ENCODE results near the gene UIMC1.

The UIMC1 gene

GRCh38 chr5:176866707-176867310 lies 139.8 kb downstream of the UIMC1 start:
- H3K9me3 ChIP-seq (ENCODE audit: control insufficient read depth in 2 of 2, low read length in 2 of 2), result no peaks in the 10 kb centered on the region
- H3K27me3 ChIP-seq (ENCODE audit: control insufficient read depth in 2 of 2, insufficient read depth in 2 of 2, low read length in 2 of 2), result peaks cover 4 to 12% of the 10 kb centered on the region in 2 donors
- H3K36me3 ChIP-seq (ENCODE audit: control insufficient read depth in 2 of 2, insufficient read depth in 2 of 2, low read length in 2 of 2), result no peaks in the 10 kb centered on the region
- H3K4me1 ChIP-seq (ENCODE audit: control insufficient read depth in 2 of 2, insufficient read depth in 2 of 2, low read length in 2 of 2), result no peaks in the 10 kb centered on the region
- no peak overlapping the region for H3K27ac ChIP-seq (ENCODE audit: low read depth in 2 of 2, low read length in 2 of 2)
- H3K9ac ChIP-seq (ENCODE audit: low read depth in 1 of 2, low read length in 2 of 2), result no peak overlapping the region
- H3K4me3 ChIP-seq (ENCODE audit: low read length in 2 of 2), result no peak overlapping the region

GRCh38 chr5:176865964-176866363 lies 140.6 kb downstream of the UIMC1 start:
- peaks cover 4 to 12% of the 10 kb centered on the region in 2 donors for H3K27me3 ChIP-seq (ENCODE audit: control insufficient read depth in 2 of 2, insufficient read depth in 2 of 2, low read length in 2 of 2)

GRCh38 chr5:176864755-176865154 lies 141.8 kb downstream of the UIMC1 start:
- Histone ChIP-seq H3K4me1 (ENCODE audit: control insufficient read depth in 2 of 2, insufficient read depth in 2 of 2, low read length in 2 of 2) (no peaks in the 10 kb centered on the region), H3K9ac (ENCODE audit: low read depth in 1 of 2, low read length in 2 of 2) (no peak overlapping the region), H3K27ac (ENCODE audit: low read depth in 2 of 2, low read length in 2 of 2) (no peak overlapping the region), H3K9me3 (ENCODE audit: control insufficient read depth in 2 of 2, low read length in 2 of 2) (no peaks in the 10 kb centered on the region), H3K4me3 (ENCODE audit: low read length in 2 of 2) (no peak overlapping the region), H3K27me3 (ENCODE audit: control insufficient read depth in 2 of 2, insufficient read depth in 2 of 2, low read length in 2 of 2) (peaks cover 4 to 12% of the 10 kb centered on the region in 2 donors), H3K36me3 (ENCODE audit: control insufficient read depth in 2 of 2, insufficient read depth in 2 of 2, low read length in 2 of 2) (no peaks in the 10 kb centered on the region)

More at GRCh38 chr5:176865964-176866363, 140.6 kb downstream of the UIMC1 start:
- no peak overlapping the region for H3K9ac ChIP-seq (ENCODE audit: low read depth in 1 of 2, low read length in 2 of 2)
- H3K36me3 ChIP-seq (ENCODE audit: control insufficient read depth in 2 of 2, insufficient read depth in 2 of 2, low read length in 2 of 2), result no peaks in the 10 kb centered on the region
- no peak overlapping the region for H3K27ac ChIP-seq (ENCODE audit: low read depth in 2 of 2, low read length in 2 of 2)
- no peak overlapping the region for H3K4me3 ChIP-seq (ENCODE audit: low read length in 2 of 2)
- no peaks in the 10 kb centered on the region for H3K4me1 ChIP-seq (ENCODE audit: control insufficient read depth in 2 of 2, insufficient read depth in 2 of 2, low read length in 2 of 2)
- no peaks in the 10 kb centered on the region for H3K9me3 ChIP-seq (ENCODE audit: control insufficient read depth in 2 of 2, low read length in 2 of 2)

- Histone ChIP-seq H3K27me3 (ENCODE audit: control insufficient read depth in 2 of 2, insufficient read depth in 2 of 2, low read length in 2 of 2) (peaks cover 4 to 12% of the 10 kb centered on the region in 2 donors), H3K36me3 (ENCODE audit: control insufficient read depth in 2 of 2, insufficient read depth in 2 of 2, low read length in 2 of 2) (no peaks in the 10 kb centered on the region), H3K9ac (ENCODE audit: low read depth in 1 of 2, low read length in 2 of 2) (no peak overlapping the region), H3K4me3 (ENCODE audit: low read length in 2 of 2) (no peak overlapping the region), H3K27ac (ENCODE audit: low read depth in 2 of 2, low read length in 2 of 2) (no peak overlapping the region), H3K9me3 (ENCODE audit: control insufficient read depth in 2 of 2, low read length in 2 of 2) (no peaks in the 10 kb centered on the region), H3K4me1 (ENCODE audit: control insufficient read depth in 2 of 2, insufficient read depth in 2 of 2, low read length in 2 of 2) (no peaks in the 10 kb centered on the region)
Observed at GRCh38 chr5:176863765-176864098, 142.8 kb downstream of the UIMC1 start.

- H3K9ac ChIP-seq (ENCODE audit: low read depth in 1 of 2, low read length in 2 of 2), result no peak overlapping the region
- no peaks in the 10 kb centered on the region for H3K9me3 ChIP-seq (ENCODE audit: control insufficient read depth in 2 of 2, low read length in 2 of 2)
- H3K4me1 ChIP-seq (ENCODE audit: control insufficient read depth in 2 of 2, insufficient read depth in 2 of 2, low read length in 2 of 2), result no peaks in the 10 kb centered on the region
- no peak overlapping the region for H3K27ac ChIP-seq (ENCODE audit: low read depth in 2 of 2, low read length in 2 of 2)
- H3K36me3 ChIP-seq (ENCODE audit: control insufficient read depth in 2 of 2, insufficient read depth in 2 of 2, low read length in 2 of 2), result no peaks in the 10 kb centered on the region
- peaks cover 7 to 12% of the 10 kb centered on the region in 2 donors for H3K27me3 ChIP-seq (ENCODE audit: control insufficient read depth in 2 of 2, insufficient read depth in 2 of 2, low read length in 2 of 2)
- H3K4me3 ChIP-seq (ENCODE audit: low read length in 2 of 2), result no peak overlapping the region
Observed at GRCh38 chr5:176863041-176863764, 143.4 kb downstream of the UIMC1 start.

GRCh38 chr5:176862330-176862995 lies 144.1 kb downstream of the UIMC1 start:
- no peaks in the 10 kb centered on the region for H3K4me1 ChIP-seq (ENCODE audit: control insufficient read depth in 2 of 2, insufficient read depth in 2 of 2, low read length in 2 of 2)
- H3K36me3 ChIP-seq (ENCODE audit: control insufficient read depth in 2 of 2, insufficient read depth in 2 of 2, low read length in 2 of 2), result no peaks in the 10 kb centered on the region
- no peaks in the 10 kb centered on the region for H3K9me3 ChIP-seq (ENCODE audit: control insufficient read depth in 2 of 2, low read length in 2 of 2)
- H3K27ac ChIP-seq (ENCODE audit: low read depth in 2 of 2, low read length in 2 of 2), result no peak overlapping the region
- H3K27me3 ChIP-seq (ENCODE audit: control insufficient read depth in 2 of 2, insufficient read depth in 2 of 2, low read length in 2 of 2), result peaks cover 8 to 12% of the 10 kb centered on the region in 2 donors
- no peak overlapping the region for H3K9ac ChIP-seq (ENCODE audit: low read depth in 1 of 2, low read length in 2 of 2)
- H3K4me3 ChIP-seq (ENCODE audit: low read length in 2 of 2), result no peak overlapping the region

GRCh38 chr5:176861276-176861675 lies 145.3 kb downstream of the UIMC1 start:
- Histone ChIP-seq H3K9me3 (ENCODE audit: control insufficient read depth in 2 of 2, low read length in 2 of 2) (no peaks in the 10 kb centered on the region), H3K9ac (ENCODE audit: low read depth in 1 of 2, low read length in 2 of 2) (no peak overlapping the region), H3K27me3 (ENCODE audit: control insufficient read depth in 2 of 2, insufficient read depth in 2 of 2, low read length in 2 of 2) (peaks cover 6 to 12% of the 10 kb centered on the region in 2 donors), H3K27ac (ENCODE audit: low read depth in 2 of 2, low read length in 2 of 2) (no peak overlapping the region), H3K4me3 (ENCODE audit: low read length in 2 of 2) (no peak overlapping the region), H3K36me3 (ENCODE audit: control insufficient read depth in 2 of 2, insufficient read depth in 2 of 2, low read length in 2 of 2) (no peaks in the 10 kb centered on the region), H3K4me1 (ENCODE audit: control insufficient read depth in 2 of 2, insufficient read depth in 2 of 2, low read length in 2 of 2) (no peaks in the 10 kb centered on the region)

GRCh38 chr5:176860381-176860780 lies 146.2 kb downstream of the UIMC1 start:
- H3K4me3 ChIP-seq (ENCODE audit: low read length in 2 of 2), result no peak overlapping the region
- H3K4me1 ChIP-seq (ENCODE audit: control insufficient read depth in 2 of 2, insufficient read depth in 2 of 2, low read length in 2 of 2), result no peaks in the 10 kb centered on the region
- peaks cover 4 to 7% of the 10 kb centered on the region in 2 donors for H3K27me3 ChIP-seq (ENCODE audit: control insufficient read depth in 2 of 2, insufficient read depth in 2 of 2, low read length in 2 of 2)
- H3K9ac ChIP-seq (ENCODE audit: low read depth in 1 of 2, low read length in 2 of 2), result no peak overlapping the region
- H3K36me3 ChIP-seq (ENCODE audit: control insufficient read depth in 2 of 2, insufficient read depth in 2 of 2, low read length in 2 of 2), result no peaks in the 10 kb centered on the region
- H3K9me3 ChIP-seq (ENCODE audit: control insufficient read depth in 2 of 2, low read length in 2 of 2), result no peaks in the 10 kb centered on the region
- H3K27ac ChIP-seq (ENCODE audit: low read depth in 2 of 2, low read length in 2 of 2), result no peak overlapping the region

GRCh38 chr5:176859916-176860315 lies 146.7 kb downstream of the UIMC1 start:
- Histone ChIP-seq H3K27me3 (ENCODE audit: control insufficient read depth in 2 of 2, insufficient read depth in 2 of 2, low read length in 2 of 2) (peaks cover 4 to 6% of the 10 kb centered on the region in 2 donors), H3K27ac (ENCODE audit: low read depth in 2 of 2, low read length in 2 of 2) (no peak overlapping the region)

GRCh38 chr5:176857894-176858273 lies 148.7 kb downstream of the UIMC1 start:
- no peaks in the 10 kb centered on the region for H3K4me1 ChIP-seq (ENCODE audit: control insufficient read depth in 2 of 2, insufficient read depth in 2 of 2, low read length in 2 of 2)
- no peak overlapping the region for H3K9ac ChIP-seq (ENCODE audit: low read depth in 1 of 2, low read length in 2 of 2)
- no peaks in the 10 kb centered on the region for H3K9me3 ChIP-seq (ENCODE audit: control insufficient read depth in 2 of 2, low read length in 2 of 2)
- no peak overlapping the region for H3K4me3 ChIP-seq (ENCODE audit: low read length in 2 of 2)
- H3K36me3 ChIP-seq (ENCODE audit: control insufficient read depth in 2 of 2, insufficient read depth in 2 of 2, low read length in 2 of 2), result no peaks in the 10 kb centered on the region
- peaks cover 3 to 4% of the 10 kb centered on the region in 2 donors for H3K27me3 ChIP-seq (ENCODE audit: control insufficient read depth in 2 of 2, insufficient read depth in 2 of 2, low read length in 2 of 2)
- no peak overlapping the region for H3K27ac ChIP-seq (ENCODE audit: low read depth in 2 of 2, low read length in 2 of 2)

More at GRCh38 chr5:176859916-176860315, 146.7 kb downstream of the UIMC1 start:
- no peaks in the 10 kb centered on the region for H3K4me1 ChIP-seq (ENCODE audit: control insufficient read depth in 2 of 2, insufficient read depth in 2 of 2, low read length in 2 of 2)
- no peak overlapping the region for H3K9ac ChIP-seq (ENCODE audit: low read depth in 1 of 2, low read length in 2 of 2)
- no peak overlapping the region for H3K4me3 ChIP-seq (ENCODE audit: low read length in 2 of 2)
- H3K9me3 ChIP-seq (ENCODE audit: control insufficient read depth in 2 of 2, low read length in 2 of 2), result no peaks in the 10 kb centered on the region
- no peaks in the 10 kb centered on the region for H3K36me3 ChIP-seq (ENCODE audit: control insufficient read depth in 2 of 2, insufficient read depth in 2 of 2, low read length in 2 of 2)

Data from mucosa of rectum (tissue), 2 donors.